HepG2 (cell line): ENCODE results near the gene SMAP1. TPM values are rescaled to one million over a fixed set of nuclear protein-coding genes. Genes with fewer than 3 reads are reported as not detected.

Source experiments
- ATAC-seq: fragments of 200-7000 bp; cut with Tn5 transposase; 3 replicates; pipeline ENCODE4 v1.9.1; 2020; ENCODE audit warnings: mild to moderate bottlenecking, moderate library complexity
- BruUV-seq: library from RNA; stranded (reverse); fragments of 400-500 nt; replicated peaks from 2 replicates; lab custom pipeline; 2021; lab: Mats Ljungman, UMichigan
- CTCF ChIA-PET: fragments of 300-600 bp; formaldehyde crosslinking; extraction: SDS; loops from one replicate; lab custom pipeline; 2021; ENCODE audit warnings: low total read pairs, inconsistent platforms, low intra/inter-chr PET ratio; lab: Yijun Ruan, JAX
- POLR2A ChIA-PET: fragments of 350-600 bp; sonication (Branson Sonifier 250); formaldehyde crosslinking; loops from one replicate; lab custom pipeline; 2020; ENCODE audit warnings: antibody characterized with exemption, inconsistent platforms; lab: Yijun Ruan, JAX
- DNase-seq: peaks from one replicate; pipeline ENCODE4 v3.0.0-alpha.2; 2015; ENCODE audit warnings: low spot score
- FAIRE-seq: peaks from 3 replicates; lab custom pipeline; 2011; peaks lifted over from hg19 to GRCh38; lab: Jason Lieb, UNC
- H2AFZ ChIP-seq: one replicate; pipeline ENCODE4 v1.6.1; 2011; ENCODE audit warnings: low read length, inconsistent platforms
- H3K27ac ChIP-seq: fragments of 300-600 bp; 3 replicates; pipeline ENCODE4 v1.8.0; 2011; ENCODE audit warnings: mixed run types, mild to moderate bottlenecking, mixed read lengths, low read length, inconsistent platforms; ENCODE audit not compliant: insufficient read depth; ENCODE audit errors: extremely low read length
- H3K27me3 ChIP-seq, 2 experiments: fragments of 200-600 bp in 1 of 2; 2 replicates in 1 of 2; 3 replicates in 1 of 2; pipeline versions ENCODE4 v1.6.0 to v1.8.0; 2011; ENCODE audit warnings: low read length in 2 of 2, mild to moderate bottlenecking in 2 of 2, moderate library complexity in 2 of 2, inconsistent platforms in 1 of 2; ENCODE audit not compliant: insufficient read depth in 2 of 2, control insufficient read depth in 1 of 2
- H3K36me3 ChIP-seq, 2 experiments: fragments of 200-600 bp in 1 of 2; replicated peaks in 1 of 2; 2 replicates in 1 of 2; 3 replicates in 1 of 2; pipeline versions ENCODE4 v1.5.1 to v1.8.0; 2011; ENCODE audit warnings: low read length in 2 of 2, inconsistent platforms in 1 of 2; ENCODE audit not compliant: insufficient read depth in 2 of 2, control insufficient read depth in 1 of 2
- H3K4me1 ChIP-seq: 2 replicates; pipeline ENCODE4 v1.5.1; 2012; ENCODE audit warnings: low read length, inconsistent platforms; ENCODE audit not compliant: insufficient read depth
- H3K4me2 ChIP-seq: 2 replicates; pipeline ENCODE4 v1.6.0; 2011; ENCODE audit warnings: low read depth, low read length, inconsistent platforms
- H3K4me3 ChIP-seq, 3 experiments: fragments of 200-600 bp in 1 of 3; sonication (generic), shearing (Covaris generic) in 1 of 3; replicated peaks in 1 of 3; 2 replicates each; pipeline ENCODE4 v1.5.1; 2011 to 2016; ENCODE audit warnings: low read length in 3 of 3, inconsistent platforms in 2 of 3, low read depth in 2 of 3, mild to moderate bottlenecking in 2 of 3, control low read depth in 1 of 3, mixed read lengths in 1 of 3; ENCODE audit not compliant: insufficient read depth in 1 of 3
- H3K79me2 ChIP-seq: one replicate; pipeline ENCODE4 v1.6.1; 2011; ENCODE audit warnings: low read length, inconsistent platforms; ENCODE audit not compliant: insufficient read depth
- H3K9ac ChIP-seq: 2 replicates; pipeline ENCODE4 v1.6.0; 2011; ENCODE audit warnings: mild to moderate bottlenecking, low read depth, low read length, inconsistent platforms; ENCODE audit not compliant: insufficient read depth
- H3K9me3 ChIP-seq: 2 replicates; pipeline ENCODE4 v1.5.1; 2012; ENCODE audit warnings: mild to moderate bottlenecking, low read length
- H4K20me1 ChIP-seq: 2 replicates; pipeline ENCODE4 v1.6.0; 2011; ENCODE audit warnings: inconsistent platforms, mild to moderate bottlenecking, low read length, moderate library complexity; ENCODE audit not compliant: insufficient read depth
- AHDC1 ChIP-seq: sonication (generic); formaldehyde crosslinking; IDR thresholded peaks from 2 replicates; pipeline ENCODE4 v1.5.1; 2020; ENCODE audit warnings: mild to moderate bottlenecking, missing genetic modification reagents, borderline replicate concordance
- FOXM1 ChIP-seq: sonication (generic); formaldehyde crosslinking; IDR thresholded peaks from 2 replicates; pipeline ENCODE4 v1.5.0; 2020; ENCODE audit warnings: missing genetic modification reagents
- GFI1 ChIP-seq: sonication (generic); formaldehyde crosslinking; IDR thresholded peaks from 2 replicates; pipeline ENCODE4 v1.5.0; 2020; ENCODE audit warnings: missing genetic modification reagents, mild to moderate bottlenecking, borderline replicate concordance
- NFYB ChIP-seq: sonication (generic); formaldehyde crosslinking; IDR thresholded peaks from 2 replicates; pipeline ENCODE4 v1.4.0; 2020; ENCODE audit warnings: missing genetic modification reagents
- TIGD3 ChIP-seq: sonication (generic); formaldehyde crosslinking; IDR thresholded peaks from 2 replicates; pipeline ENCODE4 v1.5.1; 2020; ENCODE audit warnings: mild to moderate bottlenecking, missing genetic modification reagents, borderline replicate concordance
- ZNF557 ChIP-seq: sonication (generic); formaldehyde crosslinking; IDR thresholded peaks from 2 replicates; pipeline ENCODE4 v1.4.0; 2020; ENCODE audit warnings: missing genetic modification reagents
- ZNF776 ChIP-seq: sonication (generic); formaldehyde crosslinking; IDR thresholded peaks from 2 replicates; pipeline ENCODE4 v1.4.0; 2020; ENCODE audit warnings: mild to moderate bottlenecking, missing genetic modification reagents
- WGBS: methylation state at CpG from one replicate; pipeline ENCODE4 v1.1.6; 2017; ENCODE audit warnings: low lambda C conversion rate; 5-methylcytosine and 5-hydroxymethylcytosine counted together
- in situ Hi-C: cut with HindIII; loops from 2 replicates; pipeline ENCODE4 v1.10.0; 2017; ENCODE audit warnings: low pct_unique_long_range_greater_than_20kb; ENCODE audit not compliant: extremely low pct_ligation_motif_present
- intact Hi-C: fragments of 100-400 bp; cut with micrococcal nuclease; formaldehyde crosslinking; loops from one replicate; pipeline ENCODE4 v1.10.0; 2022; ENCODE audit not compliant: unreplicated experiment
- polyA plus RNA-seq, 8 experiments: library from polyadenylated mRNA; depleted of rRNA in 3 of 8; stranded (reverse) in 7 of 8; unstranded in 1 of 8; fragments of >200 nt; fragmentation: Illumina TruSeq in 4 of 8; extraction: Trizol in 4 of 8; gene quantifications; 2 replicates each; pipeline versions ENCODE4 v1.2.1 to v1.2.3, GENCODE V29; 2011 to 2016; ENCODE audit warnings: low read depth in 4 of 8, missing spikeins in 1 of 8, mixed read lengths in 1 of 8; ENCODE audit not compliant: insufficient read depth in 1 of 8
- total RNA-seq, 5 experiments: library from RNA; depleted of rRNA; stranded (reverse); fragments of >200 nt; fragmentation: Illumina TruSeq; extraction: Trizol; gene quantifications; 2 replicates each; pipeline ENCODE4 v1.2.3, GENCODE V29; 2016; ENCODE audit warnings: low read depth in 1 of 5

Gene SMAP1
- total and polyA plus RNA-seq, 2 of the 13 experiments (the other 11 are each of a cell fraction or from before 2014, with no cell fraction given): 13.4 to 17.8 TPM

- Histone ChIP-seq H3K79me2 (no peaks in the 10 kb centered on the region), H3K27ac (no peak overlapping the region), H3K36me3 (peaks cover 3 to 24% of the 10 kb centered on the region in 2 experiments; a peak in 3 of 5 replicates), H3K4me1 (no peaks in the 10 kb centered on the region), H3K9ac (no peak overlapping the region), H3K4me2 (no peak overlapping the region), H3K27me3 (no peaks in the 10 kb centered on the region), H2AFZ (no peak overlapping the region), H4K20me1 (peaks cover 2% of the 10 kb centered on the region; the same call in 1 of the 2 replicates), H3K9me3 (no peaks in the 10 kb centered on the region), H3K4me3 (no peak overlapping the region)
- FAIRE-seq (no peak), ATAC-seq (no peak), DNase-seq (no peak)
- ChIA-PET POLR2A (no interaction called here), CTCF (no interaction called here)
- no peak for TF ChIP-seq FOXM1
- TF ChIP-seq GFI1 (CRISPR knock-in tag): no peak
- TF ChIP-seq ZNF557 (CRISPR knock-in tag): no peak
- no peak for TF ChIP-seq AHDC1
- TF ChIP-seq ZNF776 (CRISPR knock-in tag): no peak
- no peak for TF ChIP-seq NFYB (CRISPR knock-in tag)
- no peak for TF ChIP-seq TIGD3 (CRISPR knock-in tag)
- intact Hi-C loops (no loop called here), in situ Hi-C loops (no loop called here)
- 88% methylated on average over 1 of the region's 1 CpG for WGBS
- BruUV-seq: no TSS peak
Measured at GRCh38 chr6:70860045-70860444, 192.4 kb downstream of the SMAP1 start.
